AG04450 (cell line): ENCODE data around the gene DDX51. TPM values are rescaled to one million over a fixed set of nuclear protein-coding genes. Genes with fewer than 3 reads are reported as not detected.

Experiments
- CTCF ChIA-PET: fragments of 300-600, 350-600 bp; formaldehyde crosslinking; extraction: SDS; loops from one replicate; lab custom pipeline; 2022; ENCODE audit warnings: antibody characterized with exemption, inconsistent platforms; lab: Charles Lee
- POLR2A ChIA-PET: fragments of 350-600 bp; formaldehyde crosslinking; extraction: SDS; loops from one replicate; lab custom pipeline; 2021; ENCODE audit warnings: antibody characterized with exemption, inconsistent platforms; lab: Yijun Ruan, JAX
- DNase-seq: peaks from one replicate; pipeline ENCODE4 v3.0.0-alpha.2; 2011; ENCODE audit warnings: low read depth, low spot score
- H3K27ac ChIP-seq: one replicate; pipeline ENCODE4 v1.5.1; 2012; ENCODE audit warnings: low read depth, low read length, control low read depth
- H3K27me3 ChIP-seq: one replicate; pipeline ENCODE4 v1.6.0; 2012; ENCODE audit warnings: low read length; ENCODE audit not compliant: control insufficient read depth, insufficient read depth
- H3K4me3 ChIP-seq: 2 replicates; pipeline ENCODE4 v1.5.1; 2011; ENCODE audit warnings: mild to moderate bottlenecking, low read depth, low read length, control low read depth
- H3K9me3 ChIP-seq: 2 replicates; pipeline ENCODE4 v1.5.1; 2012; ENCODE audit warnings: low read length; ENCODE audit not compliant: control insufficient read depth, insufficient read depth
- CTCF ChIP-seq: IDR thresholded peaks from 2 replicates; pipeline ENCODE4 v1.5.1; 2011; ENCODE audit warnings: low read depth, low read length, control low read depth, inconsistent platforms
- polyA plus RNA-seq: library from polyadenylated mRNA; depleted of rRNA; stranded (reverse); fragments of >200 nt; gene quantifications from 2 replicates; pipeline ENCODE4 v1.2.3, GENCODE V29; 2011

Gene DDX51
- polyA plus RNA-seq, 1 experiment = 4.5 TPM

- ChIA-PET CTCF (no interaction called here), POLR2A (no interaction called here)
- Histone ChIP-seq H3K4me3 (no peak overlapping the region), H3K27me3 (peaks cover 36% of the 10 kb centered on the region), H3K27ac (no peak overlapping the region), H3K9me3 (peaks cover 12% of the 10 kb centered on the region; the same call in 1 of the 2 replicates)
- TF ChIP-seq CTCF = no peak
- no peak for DNase-seq
Measured at GRCh38 chr12:132186857-132187620, 42.9 kb upstream of the DDX51 start.

GRCh38 chr12:132186208-132186856 lies 42.2 kb upstream of the DDX51 start:
- Histone ChIP-seq H3K27ac (no peak overlapping the region), H3K4me3 (no peak overlapping the region), H3K9me3 (peaks cover 14% of the 10 kb centered on the region), H3K27me3 (peaks cover 36% of the 10 kb centered on the region)
- no peak for TF ChIP-seq CTCF
- ChIA-PET CTCF (no interaction called here), POLR2A (no interaction called here)
- no peak for DNase-seq

GRCh38 chr12:132185705-132186104 lies 41.6 kb upstream of the DDX51 start:
- POLR2A ChIA-PET = no interaction called here
- DNase-seq = no peak
- H3K27me3 ChIP-seq = peaks cover 36% of the 10 kb centered on the region

GRCh38 chr12:132182711-132183365 lies 38.7 kb upstream of the DDX51 start:
- no peak for DNase-seq
- ChIA-PET POLR2A (no interaction called here), CTCF (no interaction called here)
- H3K9me3 ChIP-seq = peaks cover 25% of the 10 kb centered on the region
- no peak overlapping the region for H3K4me3 ChIP-seq
- H3K27me3 ChIP-seq = peaks cover 46% of the 10 kb centered on the region
- H3K27ac ChIP-seq = no peak overlapping the region
- no peak for TF ChIP-seq CTCF

More at GRCh38 chr12:132185705-132186104, 41.6 kb upstream of the DDX51 start:
- Histone ChIP-seq H3K27ac (no peak overlapping the region), H3K4me3 (no peak overlapping the region), H3K9me3 (peaks cover 20% of the 10 kb centered on the region)
- no peak for TF ChIP-seq CTCF
- CTCF ChIA-PET = no interaction called here
